IPS DF 6.9 (cell line): ENCODE results near the gene DDX52.

Experiments used
- DNase-seq: peaks from one replicate; pipeline ENCODE4 v3.0.0-alpha.2; 2013; ENCODE audit warnings: low read depth, low spot score
- H3K27ac ChIP-seq: one replicate; pipeline ENCODE4 v1.5.1; 2013; ENCODE audit warnings: low read length, control low read depth
- H3K27me3 ChIP-seq: 2 replicates; pipeline ENCODE4 v1.6.1; 2013; ENCODE audit warnings: mild to moderate bottlenecking, low read length; ENCODE audit not compliant: control insufficient read depth, insufficient read depth
- H3K36me3 ChIP-seq: 2 replicates; pipeline ENCODE4 v1.6.1; 2013; ENCODE audit warnings: low read length; ENCODE audit not compliant: control insufficient read depth, insufficient read depth
- H3K4me1 ChIP-seq: 2 replicates; pipeline ENCODE4 v1.6.1; 2013; ENCODE audit warnings: low read length; ENCODE audit not compliant: control insufficient read depth, insufficient read depth
- H3K4me3 ChIP-seq: 2 replicates; pipeline ENCODE4 v1.5.1; 2013; ENCODE audit warnings: mild to moderate bottlenecking, low read length
- H3K9me3 ChIP-seq: 2 replicates; pipeline ENCODE4 v1.6.1; 2013; ENCODE audit warnings: low read length, inconsistent platforms; ENCODE audit not compliant: control insufficient read depth, insufficient read depth
- WGBS: extraction: QIAGEN DNeasy Blood & Tissue Kit; methylation state at CpG from one replicate; pipeline ENCODE4 v1.1.7; 2013; ENCODE audit warnings: mixed read lengths, missing lambda C conversion rate; ENCODE audit not compliant: insufficient read length, insufficient coverage; 5-methylcytosine and 5-hydroxymethylcytosine counted together

Gene DDX52

GRCh38 chr17:37562016-37562745 is 81.1 kb downstream of the DDX52 start:
- no peak for DNase-seq
- Histone ChIP-seq H3K36me3 (peaks cover 4% of the 10 kb centered on the region; the same call in 1 of the 2 replicates), H3K27ac (no peak overlapping the region), H3K27me3 (no peaks in the 10 kb centered on the region), H3K4me3 (no peak overlapping the region), H3K4me1 (no peaks in the 10 kb centered on the region), H3K9me3 (no peaks in the 10 kb centered on the region)
- no CpG with 5 or more reads among the region's 5 CpGs for WGBS
